Activated CD4-positive, alpha-beta T cell treated with anti-CD3 and anti-CD28 coated beads, Interleukin-2, amount 50 U/mL, for 24 hours (primary cell): ENCODE results near the gene KIF21A.
"Not testable (repeated sequence)": the region's sequence is repeated elsewhere in the genome, so short reads cannot be mapped to it uniquely, and the experiment has no call there.

Experiments
- DNase-seq, 2 donors: peaks; one replicate each; pipeline ENCODE4 v3.0.0-alpha.2; 2020; ENCODE audit warnings: low read depth in 1 of 2, low spot score in 1 of 2

The KIF21A gene

DNA sequence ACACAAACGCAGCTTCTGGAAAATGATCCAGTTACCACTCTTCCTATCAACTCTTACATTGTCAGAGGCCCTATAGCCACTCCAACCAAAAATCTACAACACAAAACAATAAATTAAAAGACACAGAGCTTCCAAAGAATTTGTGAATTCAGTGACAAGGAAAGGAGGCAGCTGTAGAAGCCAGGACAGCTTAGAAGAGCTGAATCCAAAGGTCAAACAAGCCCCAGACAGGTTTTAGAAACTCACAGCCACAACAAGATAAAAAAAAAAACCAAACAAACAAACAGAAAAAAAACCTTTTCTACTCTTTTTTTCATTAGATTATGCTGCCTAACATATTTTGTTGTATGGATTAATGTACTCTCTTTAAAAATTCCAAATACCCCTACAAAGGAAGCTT lies 94.4 kb downstream of the KIF21A start:
- DNase-seq: no peak

DNA sequence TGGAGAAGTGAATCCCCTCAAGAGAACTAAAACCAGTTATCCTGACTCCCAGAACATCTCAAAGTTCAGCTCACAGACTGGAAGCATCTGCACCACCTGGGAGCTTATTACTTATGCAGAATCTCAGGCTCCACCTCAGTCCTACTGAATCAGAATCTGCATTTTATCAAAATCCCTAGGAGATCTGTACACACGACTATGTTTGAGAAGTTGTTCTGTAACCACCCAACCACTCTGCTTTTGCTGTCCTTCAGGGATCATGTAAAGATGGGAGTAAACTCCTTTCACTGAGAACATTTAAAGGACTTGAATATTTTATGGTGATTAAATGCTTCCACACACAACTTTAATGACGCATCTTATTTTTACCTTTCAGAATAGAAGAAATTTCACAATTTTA lies 98.0 kb downstream of the KIF21A start:
- DNase-seq: no peak

DNA sequence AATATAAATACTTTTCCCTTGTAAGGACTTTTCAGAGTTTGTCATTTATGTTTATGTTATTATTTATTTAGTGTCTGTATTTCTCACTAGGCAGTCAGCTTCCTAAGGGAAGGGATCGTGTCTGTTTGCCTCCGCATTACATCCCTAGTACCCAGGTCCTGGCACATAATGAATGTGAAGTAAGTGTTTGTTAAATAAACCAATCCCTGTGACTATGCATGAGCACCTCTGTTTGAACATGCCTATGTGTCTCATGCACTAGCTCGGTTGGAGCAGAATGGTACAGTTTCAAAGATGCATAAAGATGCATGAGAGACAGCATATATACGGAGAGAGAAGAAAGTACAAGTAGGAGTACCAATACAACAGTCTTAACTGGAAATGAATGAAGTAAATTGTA lies 99.3 kb downstream of the KIF21A start:
- no peak for DNase-seq

DNA sequence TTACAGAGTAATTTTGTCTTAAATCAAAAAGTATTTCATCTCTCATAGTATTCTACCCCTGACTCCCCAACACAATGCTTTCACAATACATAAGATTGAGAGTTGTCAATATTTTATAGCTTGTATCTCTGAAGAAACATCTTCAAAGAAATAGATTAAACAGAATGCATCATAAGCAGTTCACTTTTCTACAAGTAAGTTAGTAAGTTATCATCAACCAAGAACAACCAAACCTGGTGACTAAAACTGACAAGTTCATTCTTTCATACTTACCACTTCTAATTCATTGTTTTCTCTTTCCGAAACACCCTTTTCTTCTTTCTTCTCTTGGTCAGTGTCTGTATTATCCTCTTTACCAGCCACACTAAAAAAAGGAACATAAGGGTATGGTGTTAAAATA lies 101.2 kb downstream of the KIF21A start:
- no peak for DNase-seq

DNA sequence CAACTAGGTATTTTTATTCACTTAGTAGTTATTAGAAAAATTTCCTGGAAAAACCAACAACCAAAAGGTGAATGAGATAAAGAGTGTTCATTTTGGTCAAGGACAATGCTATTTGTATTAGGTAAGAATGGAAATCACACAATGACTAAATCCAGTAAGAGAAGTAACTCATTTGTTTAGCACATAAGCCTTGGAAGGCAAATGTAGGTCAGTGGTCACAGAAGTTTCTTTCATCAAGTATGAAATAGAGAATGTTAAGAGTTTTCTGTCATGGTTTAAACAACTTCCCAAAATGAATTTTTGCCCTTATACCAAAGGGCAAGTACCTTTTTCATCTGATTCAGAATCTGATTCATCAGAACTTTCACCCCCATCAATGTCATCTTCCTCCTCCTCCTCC lies 101.7 kb downstream of the KIF21A start:
- DNase-seq: no peak

DNA sequence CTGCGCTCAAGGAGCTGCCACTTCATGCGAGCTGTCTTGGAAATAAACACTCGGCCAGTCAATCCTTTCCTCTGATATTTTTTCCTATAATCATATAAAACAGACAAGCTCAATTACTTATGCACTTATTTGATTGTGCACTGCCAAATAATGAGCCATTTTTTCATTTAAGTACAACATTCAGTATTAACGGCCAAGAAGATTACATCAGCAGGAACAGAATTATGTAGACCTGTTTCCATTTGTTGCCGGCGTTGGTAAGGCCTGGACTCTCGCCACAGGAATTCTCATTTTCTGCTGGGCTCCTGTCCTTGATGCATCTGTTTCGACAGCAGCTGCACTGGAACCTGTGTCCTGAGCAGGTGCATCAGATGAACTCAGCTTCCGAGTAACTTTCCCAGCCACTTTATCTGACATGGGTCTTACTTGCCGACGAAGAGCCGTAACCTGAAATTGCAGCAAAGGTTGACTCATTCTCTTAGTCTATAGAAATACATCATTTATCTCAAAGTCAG lies 110.2 kb downstream of the KIF21A start:
- DNase-seq: no peak

DNA sequence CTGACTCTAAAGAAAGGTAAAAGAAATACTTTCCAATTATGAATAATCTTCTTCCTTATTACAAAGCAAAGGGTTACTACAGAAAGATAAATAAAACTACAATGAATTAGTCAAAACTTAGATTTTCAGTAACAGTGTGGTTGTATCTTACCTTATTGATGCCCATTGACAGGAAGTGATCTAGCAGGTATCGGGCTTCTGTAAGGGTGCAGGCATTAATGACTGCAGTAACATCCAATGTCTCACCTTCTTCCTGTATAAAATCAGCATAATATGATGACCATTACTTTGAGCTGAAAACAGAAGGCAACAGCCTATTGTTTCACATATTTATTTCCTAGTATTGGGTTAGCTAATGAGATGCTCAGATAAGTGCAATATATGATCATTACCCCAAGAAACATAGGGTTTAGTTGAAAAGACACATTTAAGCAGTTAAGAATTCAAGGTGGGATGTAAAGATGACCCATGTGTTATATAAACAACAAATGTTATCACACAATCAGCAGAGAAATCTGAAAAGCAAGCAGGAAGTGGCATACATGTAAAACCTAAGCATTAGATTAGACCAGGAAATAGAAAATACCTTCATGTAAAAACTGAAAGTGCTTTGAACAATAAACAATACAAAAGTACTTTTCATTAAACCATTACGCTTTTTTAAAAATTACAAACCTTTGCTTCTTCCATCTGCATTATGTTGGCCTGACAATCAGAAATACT lies 111.2 kb downstream of the KIF21A start:
- DNase-seq: no peak

DNA sequence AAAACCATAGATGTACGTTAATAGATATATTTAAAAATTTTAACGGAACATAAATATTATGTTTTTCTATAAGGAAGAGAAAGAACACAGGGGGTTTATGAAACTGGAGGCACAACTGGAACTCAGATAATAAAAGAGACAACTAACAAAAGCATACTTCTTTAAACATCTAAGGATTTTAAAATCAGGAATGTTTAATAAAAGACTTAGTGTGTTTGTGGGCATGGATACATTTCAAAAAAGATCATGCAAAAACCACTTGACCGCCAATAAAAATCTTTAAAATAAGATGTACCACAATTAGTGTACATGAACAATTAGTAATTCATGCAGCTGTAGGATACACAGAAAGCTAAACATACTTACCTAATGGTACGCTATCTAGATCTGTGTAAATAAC lies 113.0 kb downstream of the KIF21A start:
- DNase-seq: no peak

DNA sequence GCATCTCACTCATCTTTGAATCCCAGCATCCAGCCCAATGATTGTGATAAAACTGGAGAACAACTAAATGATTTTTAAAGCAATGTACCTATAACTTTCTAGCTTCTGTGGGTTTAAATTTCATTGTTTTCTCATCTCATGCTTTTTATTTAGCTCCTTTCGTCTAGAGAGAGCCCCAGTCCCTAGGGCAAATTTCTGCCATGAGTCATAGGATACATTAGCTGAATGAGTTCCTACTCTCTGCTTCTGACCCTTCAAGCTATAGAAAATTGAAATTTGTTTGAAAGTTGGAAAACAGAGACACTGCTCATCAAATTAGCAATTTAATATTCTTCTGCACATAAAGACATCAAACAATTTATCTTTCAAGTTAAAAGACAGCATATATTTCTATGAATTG lies 113.9 kb downstream of the KIF21A start:
- no peak for DNase-seq

DNA sequence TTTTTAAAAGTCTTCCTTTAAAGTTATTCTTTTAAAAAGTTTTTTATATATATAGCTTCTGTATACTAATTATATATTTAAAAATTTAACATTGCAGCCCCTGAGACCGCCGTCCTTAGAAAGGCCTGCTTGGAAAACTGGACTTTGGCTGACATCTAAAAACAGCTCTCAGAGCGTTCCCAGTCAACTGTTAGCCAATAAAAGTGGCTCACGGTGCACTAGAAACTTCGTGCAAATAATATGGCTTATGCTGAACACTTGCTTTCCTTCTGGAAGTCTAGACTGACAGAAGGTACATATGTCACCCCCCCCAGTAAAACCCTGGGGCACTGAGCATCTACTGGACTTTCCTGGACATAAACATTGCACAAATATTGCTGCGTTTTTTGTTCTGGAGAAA lies 115.0 kb downstream of the KIF21A start:
- DNase-seq: no peak

DNA sequence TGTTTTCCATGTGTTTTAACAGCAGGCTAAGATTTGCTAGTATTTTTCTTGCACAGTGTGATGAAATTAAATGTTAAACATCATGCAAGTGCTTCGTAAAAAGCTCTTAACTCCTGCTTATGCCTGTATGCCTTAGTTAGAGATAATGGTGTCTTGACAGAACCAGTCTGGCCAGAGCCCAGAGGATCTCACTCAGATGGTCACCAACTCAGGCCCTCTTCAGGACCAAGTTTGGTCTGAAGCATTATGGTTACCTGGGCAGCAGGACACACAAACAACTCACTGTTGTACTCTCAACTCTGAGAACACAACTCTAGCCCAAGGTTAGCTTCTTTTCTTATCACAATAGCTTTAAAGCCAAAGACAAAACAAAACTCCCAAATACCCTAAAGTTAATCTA lies 115.4 kb downstream of the KIF21A start:
- no peak for DNase-seq

DNA sequence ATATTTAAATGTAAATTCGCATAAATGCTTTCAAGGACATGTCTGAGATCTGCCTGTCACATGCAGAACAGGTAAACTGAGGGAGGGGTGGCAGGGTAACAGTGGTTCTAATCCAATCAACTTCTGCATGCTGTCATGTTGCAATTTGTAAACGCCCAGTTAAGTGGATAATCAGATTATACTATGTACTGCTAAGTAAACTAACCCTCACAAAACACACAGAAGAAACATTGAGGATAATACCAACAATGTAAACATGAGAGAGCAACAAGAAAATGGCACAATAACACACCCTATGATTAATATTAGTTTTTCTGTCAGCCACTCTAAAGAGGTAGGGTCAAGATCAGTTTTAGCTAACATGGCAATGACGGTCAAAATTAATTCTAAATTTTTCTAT lies 123.7 kb downstream of the KIF21A start:
- no peak for DNase-seq

DNA sequence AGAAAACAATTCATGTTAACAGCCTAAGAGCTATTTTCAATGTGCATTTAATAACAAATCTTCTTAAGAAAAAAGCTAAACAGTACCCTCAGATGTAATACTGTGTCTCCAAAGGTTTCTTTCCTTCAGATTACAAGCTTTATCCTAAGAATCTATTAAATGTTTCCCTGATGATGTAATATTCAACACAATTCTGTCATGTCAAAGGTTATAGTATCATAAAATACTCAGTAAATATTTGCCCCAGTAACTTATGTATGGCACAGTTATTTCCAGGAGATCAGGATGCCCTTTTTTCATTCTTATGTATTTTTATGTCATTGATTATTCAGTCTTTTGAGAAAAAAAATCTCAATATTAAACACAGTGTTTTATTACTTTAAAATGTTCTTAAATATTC lies 128.4 kb downstream of the KIF21A start:
- no peak for DNase-seq

DNA sequence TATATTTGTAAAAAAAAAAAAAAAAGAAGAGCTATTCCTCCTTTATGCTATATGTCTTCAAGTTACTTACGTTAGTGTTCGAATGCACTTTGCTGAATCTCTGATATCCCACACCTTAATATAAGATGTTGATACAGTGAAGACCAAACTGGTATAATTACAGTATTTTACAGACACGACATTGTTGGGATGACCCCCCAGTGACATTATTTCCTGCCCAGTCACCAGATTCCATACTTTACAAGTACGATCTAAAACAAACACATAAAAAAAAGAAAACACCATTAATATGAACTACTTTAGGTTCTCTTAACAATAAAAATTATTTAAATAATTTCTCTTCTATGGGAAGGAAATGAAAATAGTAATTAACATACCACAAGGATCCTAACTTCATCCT lies 133.4 kb downstream of the KIF21A start:
- DNase-seq: no peak

DNA sequence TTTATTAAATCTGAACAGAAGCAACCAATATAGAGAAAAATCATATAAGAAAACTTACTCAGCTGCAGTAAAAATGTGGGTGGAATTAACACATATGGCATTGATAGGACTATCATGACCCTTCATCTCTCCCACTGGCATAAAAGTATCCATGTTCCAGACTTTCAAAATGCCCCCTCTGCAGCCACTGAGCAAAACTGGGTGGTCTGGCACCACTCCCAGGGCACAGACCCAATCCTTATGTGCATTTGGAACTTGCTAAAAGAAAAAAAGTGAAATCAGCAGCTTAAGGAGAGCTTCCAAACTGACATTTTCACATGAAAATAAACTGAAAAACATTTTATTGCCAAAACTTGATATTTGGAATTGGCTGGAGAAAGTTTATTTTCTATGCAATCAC lies 141.5 kb downstream of the KIF21A start:
- DNase-seq: no peak

DNA sequence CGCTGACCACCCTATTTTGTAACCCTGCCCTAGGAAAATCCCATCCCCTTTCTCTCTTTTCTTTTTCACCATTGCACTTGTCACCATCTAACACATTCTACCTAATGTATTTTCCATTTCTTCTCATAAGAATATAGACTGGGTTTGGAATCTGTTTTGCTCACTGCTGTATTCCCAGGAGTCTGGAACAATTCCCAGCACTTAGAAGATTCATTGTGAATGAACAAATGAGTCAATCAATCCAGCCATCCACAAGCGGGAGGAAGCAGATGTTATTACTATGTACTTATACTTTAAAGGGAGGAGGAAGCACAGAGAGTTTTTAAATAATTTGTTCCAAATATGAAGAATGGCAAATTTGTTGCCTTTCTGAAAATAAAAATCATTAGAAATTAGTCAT lies 142.1 kb downstream of the KIF21A start:
- no peak for DNase-seq

DNA sequence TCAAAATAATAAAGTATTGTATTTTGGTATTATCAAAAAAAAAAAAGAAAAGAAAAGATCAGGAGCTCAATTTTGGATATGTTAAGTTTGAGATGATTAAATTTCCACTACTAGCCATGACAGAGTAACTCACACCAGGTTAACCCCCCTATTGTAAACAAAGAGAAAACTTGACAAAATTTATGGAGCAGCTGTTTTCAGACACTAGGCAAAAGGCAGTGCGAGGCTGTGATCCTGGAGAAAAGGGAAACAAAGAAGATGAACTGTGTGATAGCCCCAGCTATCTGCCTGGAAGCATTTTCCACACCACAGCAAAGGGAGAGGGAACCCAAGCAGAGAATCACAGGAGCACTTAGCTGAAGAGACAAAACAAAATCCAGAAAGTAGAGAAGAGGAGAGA lies 145.0 kb downstream of the KIF21A start:
- DNase-seq: no peak

DNA sequence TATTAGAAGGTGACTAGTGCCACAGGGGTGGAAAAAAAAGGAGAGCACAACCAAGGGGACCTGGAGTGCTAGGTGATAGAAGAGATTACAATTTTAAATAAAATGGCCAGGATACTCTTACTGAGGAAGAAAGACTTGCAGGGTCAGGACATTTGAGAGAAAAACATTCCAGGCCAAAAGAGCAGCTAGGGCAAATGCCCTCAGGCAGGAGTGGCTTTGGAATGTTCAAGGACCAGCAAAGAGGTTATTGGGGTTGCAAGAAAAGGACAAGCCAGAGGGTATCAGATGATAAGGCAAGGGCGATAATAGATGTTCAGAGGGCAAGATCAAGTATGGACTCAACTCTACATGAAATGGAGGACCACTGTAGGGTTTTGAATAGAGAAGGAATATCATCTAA lies 146.4 kb downstream of the KIF21A start:
- no peak for DNase-seq

DNA sequence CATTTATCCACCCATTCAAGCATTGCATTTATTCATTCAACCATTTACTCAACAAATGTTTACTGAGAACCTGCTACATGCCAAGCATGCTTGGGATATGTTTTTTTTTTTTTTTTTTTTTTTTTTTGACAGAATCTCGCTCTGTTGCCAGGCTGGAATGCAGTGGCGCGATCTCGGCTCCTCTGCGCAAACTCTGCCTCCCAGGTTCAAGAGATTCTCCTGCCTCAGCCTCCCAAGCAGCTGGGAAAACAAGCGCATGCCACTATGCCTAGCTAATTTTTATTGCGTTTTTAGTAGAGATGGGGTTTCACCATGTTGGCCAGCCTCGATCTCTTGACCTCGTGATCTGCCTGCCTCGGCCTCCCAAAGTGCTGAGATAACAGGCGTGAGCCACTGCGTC lies 147.3 kb downstream of the KIF21A start:
- not testable (repeated sequence) for DNase-seq

DNA sequence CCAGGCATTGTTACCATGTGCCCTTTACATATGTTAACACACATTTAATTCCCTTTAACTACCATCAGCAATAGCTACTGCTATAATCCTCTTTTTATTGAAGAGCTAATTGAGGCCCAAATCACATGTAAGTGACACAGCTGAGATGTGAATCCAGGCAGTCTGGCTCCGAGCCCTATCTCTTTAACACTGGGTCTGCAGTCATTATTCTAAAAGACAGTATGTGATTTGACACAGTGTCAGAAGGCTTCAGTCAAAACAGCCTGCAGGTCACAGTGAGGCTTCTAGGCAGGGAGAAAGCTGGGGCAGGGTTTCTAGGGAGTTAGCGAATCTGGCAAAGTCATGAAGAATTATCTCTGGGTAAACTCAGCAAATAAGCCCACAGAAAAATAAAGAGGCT lies 148.2 kb downstream of the KIF21A start:
- DNase-seq: no peak

DNA sequence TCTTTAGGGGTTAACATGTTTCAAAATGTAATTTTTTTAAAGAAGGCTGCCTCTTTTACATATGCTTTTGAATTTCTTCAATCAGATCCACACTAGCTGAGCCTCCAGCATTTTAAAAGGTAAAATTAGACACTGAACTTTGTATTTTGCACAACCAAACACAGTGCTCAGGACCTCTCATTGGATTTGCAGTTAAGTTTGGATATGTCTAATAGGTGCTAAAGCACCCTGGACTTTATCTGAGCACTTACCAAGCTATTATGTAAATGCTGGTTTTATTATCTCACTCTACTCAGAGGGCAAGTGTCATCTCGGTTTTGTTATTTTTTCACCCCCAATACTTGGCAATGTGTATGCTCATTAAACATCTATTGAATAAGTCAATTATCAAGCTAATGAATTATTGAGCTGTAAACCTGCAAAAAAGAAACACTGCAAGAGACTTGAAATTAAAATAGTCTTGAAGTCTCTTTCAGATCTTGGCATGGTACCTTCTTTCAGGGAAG lies 150.7 kb downstream of the KIF21A start:
- DNase-seq: no peak

DNA sequence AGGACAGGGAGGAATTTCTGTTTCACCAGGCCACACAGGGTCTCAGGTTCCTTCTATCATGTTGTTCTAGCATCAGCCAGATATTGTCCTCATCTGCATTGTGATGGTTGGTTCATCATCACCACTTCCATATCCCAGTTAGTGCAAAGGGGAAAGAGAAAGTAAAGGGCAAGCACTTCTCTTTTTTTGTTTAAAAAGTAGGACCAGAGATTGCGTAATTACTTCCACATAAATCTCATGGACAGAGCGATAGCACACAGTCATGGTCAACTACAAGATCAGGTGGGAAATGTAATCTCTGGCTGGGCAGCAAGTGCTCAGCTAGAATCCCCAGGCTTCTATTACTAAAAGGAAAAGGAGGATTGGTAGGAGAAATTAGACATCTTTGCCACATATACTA lies 155.1 kb downstream of the KIF21A start:
- DNase-seq: no peak

DNA sequence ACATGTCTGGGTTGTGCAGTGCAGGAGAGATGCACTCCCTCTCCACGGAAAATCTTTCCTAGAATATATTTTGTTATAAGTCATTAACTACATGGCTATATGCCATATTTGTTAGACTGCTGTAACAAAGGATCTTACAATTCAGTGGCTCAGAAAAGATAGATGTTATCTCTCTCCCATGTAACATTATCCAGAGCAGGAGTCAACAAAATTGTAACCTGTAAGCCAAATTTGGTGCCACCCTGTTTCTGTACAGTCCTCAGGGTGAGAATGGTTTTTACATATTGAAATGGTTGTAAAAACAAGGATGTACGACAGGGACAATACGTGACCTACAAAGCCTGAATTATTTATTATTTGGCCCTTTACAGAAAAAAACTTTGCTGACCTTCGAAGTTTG lies 155.5 kb downstream of the KIF21A start:
- no peak for DNase-seq
